Measurements from ENCODE around the gene CRELD2.

- no peak for TF ChIP-seq CTCF (IDR thresholded peaks at IDR 0.05; ENCODE audit: insufficient read depth, low read length, poor library complexity, severe bottlenecking)
- TF ChIP-seq EZH2phosphoT487 (conservative IDR thresholded peaks at IDR 0.05; ENCODE audit: low read length): no peak
These were observed 33.8 kb upstream of the CRELD2 start for GRCh38 chr22:49884503-49885260.

Measured in SU-DHL-6 (cell line).